ENCODE measurements around the gene SPAST.
"Not testable (repeated sequence)": the region's sequence is repeated elsewhere in the genome, so short reads cannot be mapped to it uniquely, and the experiment has no call there.

The SPAST gene

DNA sequence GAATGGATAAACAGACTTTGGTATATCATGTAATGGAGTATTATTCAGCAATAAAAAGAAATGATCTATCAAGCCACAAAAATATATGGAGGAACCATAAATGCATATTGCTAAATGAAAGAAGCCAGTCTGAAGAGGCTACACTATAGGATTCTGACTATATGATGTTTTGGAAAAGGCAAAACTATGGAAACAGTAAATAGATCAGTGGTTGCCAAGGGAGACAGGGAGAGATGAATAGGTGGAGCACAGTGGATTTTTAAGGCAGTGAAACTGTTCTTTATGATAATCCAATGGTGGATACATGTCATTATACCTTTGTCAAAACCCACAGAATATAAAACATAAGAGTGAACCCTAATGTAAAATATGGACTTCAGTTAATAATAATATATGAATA, 61.3 kb downstream of the SPAST start:
- DNase-seq (ENCODE audit: low spot score): no peak

GRCh38 chr2:32128636-32129035, 65.3 kb downstream of the SPAST start:
- DNase-seq (ENCODE audit: low spot score): no peak

- DNase-seq (ENCODE audit: low spot score): no peak
Measured at GRCh38 chr2:32129086-32129485, 65.7 kb downstream of the SPAST start.

GRCh38 chr2:32135409-32135808, 72.1 kb downstream of the SPAST start:
- DNase-seq (ENCODE audit: low spot score): no peak

GRCh38 chr2:32136097-32136496, 72.7 kb downstream of the SPAST start:
- no peak for DNase-seq (ENCODE audit: low spot score)

DNA sequence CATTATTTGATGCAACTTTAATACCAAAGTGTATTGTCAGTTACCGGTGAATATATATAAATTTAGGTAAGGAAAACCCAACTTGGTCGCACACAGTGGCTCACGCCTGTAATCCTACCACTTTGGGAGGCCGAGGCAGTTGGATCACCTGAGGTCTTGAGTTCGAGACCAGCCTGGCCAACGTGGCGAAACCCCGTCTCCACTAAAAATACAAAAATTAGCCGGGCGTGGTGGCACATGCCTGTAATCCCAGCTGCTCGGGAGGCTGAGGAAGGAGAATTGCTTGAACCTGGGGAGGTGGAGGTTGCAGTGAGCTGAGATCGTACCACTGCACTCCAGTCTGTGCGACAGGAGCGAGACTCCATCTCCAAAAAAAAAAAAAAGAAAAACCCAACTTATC, 88.2 kb downstream of the SPAST start:
- not testable (repeated sequence) for DNase-seq (ENCODE audit: low spot score)

DNA sequence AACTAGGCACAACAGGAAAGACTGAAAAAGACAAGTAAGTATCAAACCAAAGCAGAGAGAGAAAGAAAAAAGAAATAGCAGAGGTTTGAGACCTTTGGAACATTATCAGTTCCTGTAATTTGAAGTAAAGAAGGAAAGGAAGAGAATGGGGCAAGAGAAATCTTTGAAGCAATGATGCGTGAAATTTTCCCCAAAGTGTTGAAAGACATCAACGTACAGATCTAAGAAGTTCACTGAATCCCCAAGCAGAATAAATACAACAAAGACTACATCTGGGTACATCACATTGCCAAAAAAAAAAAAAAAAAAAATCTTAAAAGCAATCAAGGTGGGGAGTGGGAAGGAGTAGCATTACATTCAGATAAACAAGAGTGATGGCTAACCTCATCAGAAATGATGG, 96.3 kb downstream of the SPAST start:
- DNase-seq (ENCODE audit: low spot score): no peak

DNA sequence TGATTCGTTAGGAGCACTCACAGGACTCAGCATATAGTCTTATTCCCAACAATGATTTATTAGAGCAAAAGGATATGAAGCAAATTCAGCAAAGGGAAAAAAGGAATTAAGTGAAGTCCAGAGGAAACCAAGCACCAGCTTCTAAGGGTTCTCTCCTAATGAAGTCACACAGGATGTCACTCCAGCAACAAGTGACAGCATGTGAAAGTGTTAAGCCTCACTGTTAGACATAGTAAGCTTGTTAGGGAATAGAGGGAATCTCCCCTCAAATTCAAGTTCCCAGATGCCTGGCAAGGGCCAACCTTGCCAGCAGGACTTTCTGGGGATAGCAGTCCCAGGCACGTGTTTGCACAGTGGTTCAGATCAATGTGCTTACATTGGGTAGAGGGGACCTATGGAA, 97.9 kb downstream of the SPAST start:
- no peak for DNase-seq (ENCODE audit: low spot score)

GRCh38 chr2:32164254-32164653, 100.9 kb downstream of the SPAST start:
- DNase-seq (ENCODE audit: low spot score): not testable (repeated sequence)

DNA sequence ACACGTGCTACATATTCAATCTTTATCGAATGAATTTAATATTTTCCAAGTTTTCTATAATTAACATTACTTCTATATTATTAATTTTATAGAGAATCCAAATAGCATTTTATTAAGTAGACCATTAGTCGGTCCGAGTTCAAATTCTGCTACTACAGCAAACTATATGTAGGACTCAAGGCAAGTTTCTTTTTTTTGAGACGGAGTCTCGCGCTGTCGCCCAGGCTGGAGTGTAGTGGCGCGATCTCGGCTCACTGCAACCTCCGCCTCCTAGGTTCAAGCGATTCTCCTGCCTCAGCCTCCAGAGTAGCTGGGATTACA, 101.6 kb downstream of the SPAST start:
- DNase-seq (ENCODE audit: low spot score): not testable (repeated sequence)

- DNase-seq (ENCODE audit: low spot score): no peak
Measured at GRCh38 chr2:32166115-32166574, 102.8 kb downstream of the SPAST start.

- DNase-seq (ENCODE audit: low spot score): no peak
Measured at GRCh38 chr2:32168513-32168912, 105.2 kb downstream of the SPAST start.

DNA sequence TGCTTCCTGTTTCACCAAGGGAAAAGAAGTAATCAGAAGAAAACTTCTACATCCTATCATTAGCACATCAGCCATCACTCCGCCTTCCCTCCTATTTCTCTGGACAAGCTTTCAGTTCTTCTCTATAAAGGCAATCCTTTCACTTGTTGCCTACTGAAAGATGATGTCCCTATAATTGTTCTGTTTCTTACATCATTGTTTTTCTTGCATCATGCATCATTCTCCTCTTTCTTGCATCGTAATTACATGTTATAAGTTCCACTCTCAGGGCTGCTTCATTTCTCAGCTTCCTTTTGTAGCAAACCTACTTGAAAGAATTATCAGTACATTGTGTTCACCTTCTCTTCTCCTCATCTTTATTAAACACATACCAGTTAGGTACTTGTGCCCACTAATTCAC, 109.5 kb downstream of the SPAST start:
- no peak for DNase-seq (ENCODE audit: low spot score)

DNA sequence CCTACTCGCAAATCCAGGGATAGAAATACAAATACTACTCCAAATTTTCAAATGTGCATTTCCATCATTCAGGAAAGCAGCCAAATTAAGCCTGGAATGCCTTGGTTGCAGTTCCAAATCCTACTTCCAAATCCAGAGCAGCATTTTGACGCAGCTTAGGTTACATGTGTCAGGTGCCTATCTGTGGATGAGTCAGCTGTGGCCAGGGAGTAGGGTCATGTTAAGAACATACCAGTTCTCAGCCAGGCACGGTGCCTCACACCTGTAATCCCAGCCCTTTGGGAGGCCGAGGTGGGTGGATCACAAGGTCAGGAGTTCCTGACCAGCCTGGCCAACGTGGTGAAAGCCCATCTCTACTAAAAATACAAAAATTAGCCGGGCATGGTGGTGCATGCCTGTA, 119.3 kb downstream of the SPAST start:
- no peak for DNase-seq (ENCODE audit: low spot score)

DNA sequence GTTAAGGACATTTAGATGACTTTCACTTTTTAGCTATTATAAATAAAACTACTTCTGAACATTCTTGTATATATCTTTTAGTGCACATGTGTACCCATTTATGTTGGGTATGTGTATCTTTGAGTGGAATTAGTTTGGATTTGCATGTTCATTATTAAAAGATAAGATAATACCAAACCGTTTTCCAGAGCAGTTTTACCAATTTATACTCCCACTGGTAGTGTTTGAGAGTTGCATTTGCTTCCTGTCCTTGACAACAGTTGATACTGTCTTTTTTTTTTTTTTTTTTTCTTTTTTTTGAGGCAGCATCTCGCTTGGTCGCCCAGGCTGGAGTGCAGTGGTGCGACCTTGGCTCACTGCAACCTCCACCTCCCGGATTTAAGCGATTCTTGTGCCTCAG, 125.7 kb downstream of the SPAST start:
- DNase-seq (ENCODE audit: low spot score): no peak

DNA sequence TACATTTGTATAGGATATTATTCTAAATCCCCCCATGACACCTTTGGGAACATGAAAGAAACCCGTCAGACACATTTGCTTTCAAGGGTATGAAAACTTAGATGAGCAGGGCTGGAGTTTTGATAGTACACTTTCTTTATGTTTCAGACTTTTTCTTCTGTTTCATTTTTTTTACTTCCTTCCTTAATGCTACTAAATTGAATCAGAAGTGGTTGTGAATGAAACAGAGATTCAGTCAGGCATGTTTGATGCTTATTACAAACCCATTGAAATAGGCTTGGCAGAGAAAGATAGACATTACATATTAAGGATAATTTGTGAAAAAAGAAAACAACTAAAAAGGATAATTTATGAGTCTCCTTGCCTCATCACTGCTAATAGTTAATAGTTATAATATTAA, 129.1 kb downstream of the SPAST start:
- DNase-seq (ENCODE audit: low spot score): no peak

DNA sequence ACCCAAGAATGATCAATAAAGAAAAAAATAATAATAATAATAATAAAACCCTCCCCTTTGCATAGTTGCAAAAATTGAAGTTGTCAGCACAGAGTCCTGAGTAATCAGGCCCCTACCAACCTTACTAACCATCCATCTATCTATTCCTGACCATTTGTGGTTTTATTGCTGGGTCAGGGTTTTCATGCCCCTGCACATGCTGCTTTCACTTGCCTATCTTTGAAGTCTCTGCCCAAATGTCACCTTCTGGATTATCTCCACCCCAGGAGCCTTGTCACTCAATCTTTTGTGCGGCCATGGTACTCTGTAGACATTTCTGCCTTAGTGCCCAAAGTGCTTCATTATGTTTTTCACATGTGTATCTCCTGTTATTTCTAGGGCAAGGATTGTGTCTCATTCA, 137.5 kb downstream of the SPAST start:
- DNase-seq (ENCODE audit: low spot score): no peak

GRCh38 chr2:32203428-32203827, 140.1 kb downstream of the SPAST start:
- not testable (repeated sequence) for DNase-seq (ENCODE audit: low spot score)
